Endothelial cell of umbilical vein (primary cell): Measurements from ENCODE around the gene MBOAT2. TPM values are rescaled to one million over a fixed set of nuclear protein-coding genes. Genes with fewer than 3 reads are reported as not detected.

ENCODE experiments used
- BruUV-seq: library from RNA; stranded (reverse); fragments of 400-500 nt; replicated peaks from 2 replicates; lab custom pipeline; 2021; lab: Mats Ljungman, UMichigan
- CTCF ChIA-PET: fragments of 300-600, 350-600 bp; sonication (Branson Sonifier 250); formaldehyde crosslinking; loops from one replicate; lab custom pipeline; 2021; ENCODE audit warnings: antibody characterized with exemption, inconsistent platforms; lab: Charles Lee
- POLR2A ChIA-PET: fragments of 300-600, 350-600 bp; sonication (Branson Sonifier 250); formaldehyde crosslinking; loops from one replicate; lab custom pipeline; 2021; ENCODE audit warnings: antibody characterized with exemption, inconsistent platforms; lab: Charles Lee
- DNase-seq: peaks from one replicate; pipeline ENCODE4 v3.0.0-alpha.2; 2011; ENCODE audit warnings: low read depth, low spot score
- FAIRE-seq: peaks from 2 replicates; lab custom pipeline; 2011; peaks lifted over from hg19 to GRCh38; lab: Jason Lieb, UNC
- H2AFZ ChIP-seq: 2 replicates; pipeline ENCODE4 v1.6.0; 2012; ENCODE audit warnings: low read depth, low read length, control low read depth, inconsistent platforms
- H3K27ac ChIP-seq: 2 replicates; pipeline ENCODE4 v1.5.1; 2011; ENCODE audit warnings: low read depth, mild to moderate bottlenecking, control low read depth, low read length, moderate library complexity; ENCODE audit not compliant: insufficient read depth
- H3K27me3 ChIP-seq, 2 experiments: 2 replicates each; pipeline versions ENCODE4 v1.6.0 to v1.6.1; 2011; ENCODE audit warnings: low read length in 2 of 2, mixed read lengths in 1 of 2; ENCODE audit not compliant: control insufficient read depth in 2 of 2, insufficient read depth in 2 of 2
- H3K36me3 ChIP-seq, 2 experiments: 2 replicates in 1 of 2; 3 replicates in 1 of 2; pipeline ENCODE4 v1.5.1; 2011; ENCODE audit warnings: low read length in 2 of 2, mild to moderate bottlenecking in 1 of 2, moderate library complexity in 1 of 2; ENCODE audit not compliant: control insufficient read depth in 2 of 2, insufficient read depth in 2 of 2; ENCODE audit errors: extremely low read depth in 1 of 2
- H3K4me1 ChIP-seq: 3 replicates; pipeline ENCODE4 v1.5.1; 2011; ENCODE audit warnings: mild to moderate bottlenecking, low read length; ENCODE audit not compliant: control insufficient read depth, insufficient read depth; ENCODE audit errors: extremely low read depth
- H3K4me2 ChIP-seq: 2 replicates; pipeline ENCODE4 v1.6.1; 2011; ENCODE audit warnings: low read length, control low read depth, mixed read lengths; ENCODE audit not compliant: insufficient read depth
- H3K4me3 ChIP-seq, 3 experiments: fragments of 200-600 bp in 1 of 3; sonication (generic), shearing (Covaris generic) in 1 of 3; replicated peaks in 1 of 3; 2 replicates each; pipeline ENCODE4 v1.5.1; 2011 to 2016; ENCODE audit warnings: control low read depth in 3 of 3, low read length in 3 of 3, mild to moderate bottlenecking in 2 of 3, inconsistent platforms in 1 of 3, low read depth in 1 of 3, moderate library complexity in 1 of 3; ENCODE audit not compliant: insufficient read depth in 1 of 3
- H3K79me2 ChIP-seq: 2 replicates; pipeline ENCODE4 v1.6.0; 2012; ENCODE audit warnings: low read length, inconsistent platforms; ENCODE audit not compliant: control insufficient read depth, insufficient read depth
- H3K9ac ChIP-seq: replicated peaks from 2 replicates; pipeline ENCODE3; 2011; ENCODE audit warnings: low read length, control low read depth; ENCODE audit not compliant: insufficient read depth; ENCODE audit errors: extremely low read depth
- H3K9me1 ChIP-seq: replicated peaks from 3 replicates; pipeline ENCODE4 v1.6.0; 2011; ENCODE audit warnings: mild to moderate bottlenecking, low read length; ENCODE audit not compliant: control insufficient read depth, insufficient read depth; ENCODE audit errors: extremely low read depth
- H3K9me3 ChIP-seq: replicated peaks from 2 replicates; pipeline ENCODE4 v1.5.1; 2012; ENCODE audit warnings: low read length, inconsistent platforms; ENCODE audit not compliant: control insufficient read depth, insufficient read depth
- H4K20me1 ChIP-seq: replicated peaks from 2 replicates; pipeline ENCODE3; 2011; ENCODE audit warnings: mild to moderate bottlenecking, low read length; ENCODE audit not compliant: control insufficient read depth, insufficient read depth; ENCODE audit errors: extremely low read depth
- EZH2 ChIP-seq: IDR thresholded peaks from 2 replicates; pipeline ENCODE4 v1.6.1; 2012; ENCODE audit warnings: borderline replicate concordance, low read depth, mild to moderate bottlenecking, moderate library complexity, low read length, inconsistent platforms; ENCODE audit not compliant: severe bottlenecking
- FOS ChIP-seq: IDR thresholded peaks from 2 replicates; pipeline ENCODE4 v1.6.1; 2011; ENCODE audit warnings: mild to moderate bottlenecking, low read length, moderate library complexity, borderline replicate concordance; ENCODE audit not compliant: insufficient read depth
- GATA2 ChIP-seq: IDR thresholded peaks from 2 replicates; pipeline ENCODE4 v1.7.0; 2011; ENCODE audit warnings: low read depth, mild to moderate bottlenecking, moderate library complexity, mixed read lengths, low read length; ENCODE audit not compliant: insufficient read length, insufficient read depth
- JUN ChIP-seq: IDR thresholded peaks from 2 replicates; pipeline ENCODE4 v1.6.1; 2011; ENCODE audit warnings: borderline replicate concordance, low read depth; ENCODE audit not compliant: insufficient read length, insufficient read depth
- MYC ChIP-seq: IDR thresholded peaks from one replicate; pipeline ENCODE4 v1.6.1; 2011; ENCODE audit warnings: mild to moderate bottlenecking, low read depth, low read length
- POLR2A ChIP-seq: IDR thresholded peaks from 2 replicates; pipeline ENCODE4 v1.6.1; 2012; ENCODE audit warnings: low read depth, mild to moderate bottlenecking, control low read depth, low read length
- POLR2AphosphoS5 ChIP-seq: IDR thresholded peaks from 2 replicates; pipeline ENCODE4 v1.6.1; 2012; ENCODE audit warnings: low read depth, mild to moderate bottlenecking, control low read depth, low read length, moderate library complexity; ENCODE audit not compliant: insufficient read depth
- dilution Hi-C: fragments of 300-500 bp; cut with MboI; formaldehyde crosslinking; loops from one replicate; pipeline ENCODE4 v1.15.0; 2019; ENCODE audit warnings: low sequenced_read_pairs; ENCODE audit not compliant: extremely low pct_ligation_motif_present
- intact Hi-C: fragments of 100-400 bp; cut with micrococcal nuclease; formaldehyde crosslinking; loops from one replicate; pipeline ENCODE4 v1.10.0; 2022
- polyA plus RNA-seq, 4 experiments: library from polyadenylated mRNA; depleted of rRNA in 3 of 4; stranded (reverse) in 3 of 4; unstranded in 1 of 4; fragments of >200 nt; gene quantifications; 2 replicates each; pipeline versions ENCODE4 v1.2.1 to v1.2.3, GENCODE V29; 2011 to 2012; ENCODE audit warnings: missing spikeins in 1 of 4
- total RNA-seq: library from RNA; stranded (reverse); gene quantifications from 2 replicates; pipeline ENCODE4 v1.2.3, GENCODE V29; 2021
- TF ChIP-seq, protein P1 (sequence below), 2 donors: IDR thresholded peaks; 1 replicate in 1 of 2; 2 replicates in 1 of 2; pipeline ENCODE4 v1.5.1; 2011; ENCODE audit warnings: low read length in 2 of 2, mild to moderate bottlenecking in 2 of 2, moderate library complexity in 2 of 2, control low read depth in 1 of 2, inconsistent platforms in 1 of 2, low read depth in 1 of 2; ENCODE audit not compliant: insufficient read depth in 1 of 2; ENCODE audit errors: extremely low read depth in 1 of 2
- TF ChIP-seq, protein P2 (sequence below): IDR thresholded peaks from 2 replicates; pipeline ENCODE4 v1.6.1; 2011; ENCODE audit not compliant: insufficient read depth, insufficient read length

The MBOAT2 gene
- total and polyA plus RNA-seq, 2 donors (not counting 3 experiments of a cell fraction or from before 2014, with no cell fraction given): 10.9 to 22.1 TPM

GRCh38 chr2:8831516-8831915 is 172.0 kb downstream of the MBOAT2 start:
- Histone ChIP-seq H3K36me3 (no peaks in the 10 kb centered on the region), H3K4me3 (no peak overlapping the region), H4K20me1 (peaks cover 3% of the 10 kb centered on the region), H3K9me3 (no peaks in the 10 kb centered on the region), H3K4me1 (peaks cover 7% of the 10 kb centered on the region), H3K9me1 (no peaks in the 10 kb centered on the region), H3K9ac (no peak overlapping the region), H3K4me2 (no peak overlapping the region), H3K79me2 (peaks cover 73% of the 10 kb centered on the region), H3K27me3 (no peaks in the 10 kb centered on the region), H3K27ac (no peak overlapping the region), H2AFZ (no peak overlapping the region)
- DNase-seq: no peak
- CTCF ChIA-PET: no interaction called here
- BruUV-seq: no TSS peak
- dilution Hi-C loops: no loop called here
- FAIRE-seq: no peak
- intact Hi-C loops: no loop called here
- TF ChIP-seq POLR2AphosphoS5: no peak
- TF ChIP-seq, protein P1, sequence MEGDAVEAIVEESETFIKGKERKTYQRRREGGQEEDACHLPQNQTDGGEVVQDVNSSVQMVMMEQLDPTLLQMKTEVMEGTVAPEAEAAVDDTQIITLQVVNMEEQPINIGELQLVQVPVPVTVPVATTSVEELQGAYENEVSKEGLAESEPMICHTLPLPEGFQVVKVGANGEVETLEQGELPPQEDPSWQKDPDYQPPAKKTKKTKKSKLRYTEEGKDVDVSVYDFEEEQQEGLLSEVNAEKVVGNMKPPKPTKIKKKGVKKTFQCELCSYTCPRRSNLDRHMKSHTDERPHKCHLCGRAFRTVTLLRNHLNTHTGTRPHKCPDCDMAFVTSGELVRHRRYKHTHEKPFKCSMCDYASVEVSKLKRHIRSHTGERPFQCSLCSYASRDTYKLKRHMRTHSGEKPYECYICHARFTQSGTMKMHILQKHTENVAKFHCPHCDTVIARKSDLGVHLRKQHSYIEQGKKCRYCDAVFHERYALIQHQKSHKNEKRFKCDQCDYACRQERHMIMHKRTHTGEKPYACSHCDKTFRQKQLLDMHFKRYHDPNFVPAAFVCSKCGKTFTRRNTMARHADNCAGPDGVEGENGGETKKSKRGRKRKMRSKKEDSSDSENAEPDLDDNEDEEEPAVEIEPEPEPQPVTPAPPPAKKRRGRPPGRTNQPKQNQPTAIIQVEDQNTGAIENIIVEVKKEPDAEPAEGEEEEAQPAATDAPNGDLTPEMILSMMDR (IDR thresholded peaks at IDR 0.05; ENCODE audit: extremely low read depth in 1 of 2, insufficient read depth in 1 of 2, low read depth in 1 of 2, low read length in 2 of 2): no peak
- TF ChIP-seq EZH2: no peak
- TF ChIP-seq MYC: no peak
- TF ChIP-seq GATA2: no peak
- TF ChIP-seq JUN: no peak
- TF ChIP-seq POLR2A: no peak
- no peak for TF ChIP-seq FOS
- TF ChIP-seq, protein P2, sequence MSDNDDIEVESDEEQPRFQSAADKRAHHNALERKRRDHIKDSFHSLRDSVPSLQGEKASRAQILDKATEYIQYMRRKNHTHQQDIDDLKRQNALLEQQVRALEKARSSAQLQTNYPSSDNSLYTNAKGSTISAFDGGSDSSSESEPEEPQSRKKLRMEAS: no peak
- POLR2A ChIA-PET: no interaction called here
